HepG2 (cell line): ENCODE measurements around the gene GNAT2. TPM values are rescaled to one million over a fixed set of nuclear protein-coding genes. Genes with fewer than 3 reads are reported as not detected.

Source experiments
- ATAC-seq: fragments of 200-7000 bp; cut with Tn5 transposase; 3 replicates; pipeline ENCODE4 v1.9.1; 2020; ENCODE audit warnings: mild to moderate bottlenecking, moderate library complexity
- BruUV-seq: library from RNA; stranded (reverse); fragments of 400-500 nt; replicated peaks from 2 replicates; lab custom pipeline; 2021; lab: Mats Ljungman, UMichigan
- CTCF ChIA-PET: fragments of 300-600 bp; formaldehyde crosslinking; extraction: SDS; loops from one replicate; lab custom pipeline; 2021; ENCODE audit warnings: low total read pairs, inconsistent platforms, low intra/inter-chr PET ratio; lab: Yijun Ruan, JAX
- POLR2A ChIA-PET: fragments of 350-600 bp; sonication (Branson Sonifier 250); formaldehyde crosslinking; loops from one replicate; lab custom pipeline; 2020; ENCODE audit warnings: antibody characterized with exemption, inconsistent platforms; lab: Yijun Ruan, JAX
- DNase-seq: peaks from one replicate; pipeline ENCODE4 v3.0.0-alpha.2; 2015; ENCODE audit warnings: low spot score
- FAIRE-seq: peaks from 3 replicates; lab custom pipeline; 2011; peaks lifted over from hg19 to GRCh38; lab: Jason Lieb, UNC
- H2AFZ ChIP-seq: one replicate; pipeline ENCODE4 v1.6.1; 2011; ENCODE audit warnings: low read length, inconsistent platforms
- H3K27ac ChIP-seq: fragments of 300-600 bp; 3 replicates; pipeline ENCODE4 v1.8.0; 2011; ENCODE audit warnings: mixed run types, mild to moderate bottlenecking, mixed read lengths, low read length, inconsistent platforms; ENCODE audit not compliant: insufficient read depth; ENCODE audit errors: extremely low read length
- H3K27me3 ChIP-seq, 2 experiments: fragments of 200-600 bp in 1 of 2; 2 replicates in 1 of 2; 3 replicates in 1 of 2; pipeline versions ENCODE4 v1.6.0 to v1.8.0; 2011; ENCODE audit warnings: low read length in 2 of 2, mild to moderate bottlenecking in 2 of 2, moderate library complexity in 2 of 2, inconsistent platforms in 1 of 2; ENCODE audit not compliant: insufficient read depth in 2 of 2, control insufficient read depth in 1 of 2
- H3K36me3 ChIP-seq, 2 experiments: fragments of 200-600 bp in 1 of 2; replicated peaks in 1 of 2; 2 replicates in 1 of 2; 3 replicates in 1 of 2; pipeline versions ENCODE4 v1.5.1 to v1.8.0; 2011; ENCODE audit warnings: low read length in 2 of 2, inconsistent platforms in 1 of 2; ENCODE audit not compliant: insufficient read depth in 2 of 2, control insufficient read depth in 1 of 2
- H3K4me1 ChIP-seq: 2 replicates; pipeline ENCODE4 v1.5.1; 2012; ENCODE audit warnings: low read length, inconsistent platforms; ENCODE audit not compliant: insufficient read depth
- H3K4me2 ChIP-seq: 2 replicates; pipeline ENCODE4 v1.6.0; 2011; ENCODE audit warnings: low read depth, low read length, inconsistent platforms
- H3K4me3 ChIP-seq, 3 experiments: fragments of 200-600 bp in 1 of 3; sonication (generic), shearing (Covaris generic) in 1 of 3; replicated peaks in 1 of 3; 2 replicates each; pipeline ENCODE4 v1.5.1; 2011 to 2016; ENCODE audit warnings: low read length in 3 of 3, inconsistent platforms in 2 of 3, low read depth in 2 of 3, mild to moderate bottlenecking in 2 of 3, control low read depth in 1 of 3, mixed read lengths in 1 of 3; ENCODE audit not compliant: insufficient read depth in 1 of 3
- H3K79me2 ChIP-seq: one replicate; pipeline ENCODE4 v1.6.1; 2011; ENCODE audit warnings: low read length, inconsistent platforms; ENCODE audit not compliant: insufficient read depth
- H3K9ac ChIP-seq: 2 replicates; pipeline ENCODE4 v1.6.0; 2011; ENCODE audit warnings: mild to moderate bottlenecking, low read depth, low read length, inconsistent platforms; ENCODE audit not compliant: insufficient read depth
- H3K9me3 ChIP-seq: 2 replicates; pipeline ENCODE4 v1.5.1; 2012; ENCODE audit warnings: mild to moderate bottlenecking, low read length
- H4K20me1 ChIP-seq: 2 replicates; pipeline ENCODE4 v1.6.0; 2011; ENCODE audit warnings: inconsistent platforms, mild to moderate bottlenecking, low read length, moderate library complexity; ENCODE audit not compliant: insufficient read depth
- MBNL3 ChIP-seq: fragments of 250-450 bp; sonication (Bioruptor Pico); conservative IDR thresholded peaks from 2 replicates; pipeline ENCODE4 v1.8.0; 2022; ENCODE audit warnings: mild to moderate bottlenecking, inconsistent platforms
- MEF2D ChIP-seq: sonication (generic); formaldehyde crosslinking; IDR thresholded peaks from 2 replicates; pipeline ENCODE4 v1.5.1; 2020; ENCODE audit warnings: mild to moderate bottlenecking, missing genetic modification reagents
- MXD4 ChIP-seq: IDR thresholded peaks from 2 replicates; pipeline ENCODE4 v1.6.1; 2016; ENCODE audit warnings: mild to moderate bottlenecking, missing biosample characterization, missing genetic modification reagents
- ZNF326 ChIP-seq: sonication (generic); formaldehyde crosslinking; IDR thresholded peaks from 2 replicates; pipeline ENCODE4 v1.4.0; 2020; ENCODE audit warnings: missing genetic modification reagents, borderline replicate concordance
- ZNF510 ChIP-seq: sonication (generic); formaldehyde crosslinking; IDR thresholded peaks from 2 replicates; pipeline ENCODE4 v1.4.0; 2020; ENCODE audit warnings: low read depth, mild to moderate bottlenecking, missing genetic modification reagents
- ZNF589 ChIP-seq: sonication (generic); formaldehyde crosslinking; conservative IDR thresholded peaks from 2 replicates; pipeline ENCODE4 v1.8.0; 2022; ENCODE audit warnings: mild to moderate bottlenecking, moderate library complexity, missing genetic modification reagents
- ZNF720 ChIP-seq: sonication (generic); formaldehyde crosslinking; IDR thresholded peaks from 2 replicates; pipeline ENCODE4 v1.4.0; 2020; ENCODE audit warnings: missing genetic modification reagents
- WGBS: methylation state at CpG from one replicate; pipeline ENCODE4 v1.1.6; 2017; ENCODE audit warnings: low lambda C conversion rate; 5-methylcytosine and 5-hydroxymethylcytosine counted together
- in situ Hi-C: cut with HindIII; loops from 2 replicates; pipeline ENCODE4 v1.10.0; 2017; ENCODE audit warnings: low pct_unique_long_range_greater_than_20kb; ENCODE audit not compliant: extremely low pct_ligation_motif_present
- intact Hi-C: fragments of 100-400 bp; cut with micrococcal nuclease; formaldehyde crosslinking; loops from one replicate; pipeline ENCODE4 v1.10.0; 2022; ENCODE audit not compliant: unreplicated experiment
- polyA plus RNA-seq, 8 experiments: library from polyadenylated mRNA; depleted of rRNA in 3 of 8; stranded (reverse) in 7 of 8; unstranded in 1 of 8; fragments of >200 nt; fragmentation: Illumina TruSeq in 4 of 8; extraction: Trizol in 4 of 8; gene quantifications; 2 replicates each; pipeline versions ENCODE4 v1.2.1 to v1.2.3, GENCODE V29; 2011 to 2016; ENCODE audit warnings: low read depth in 4 of 8, missing spikeins in 1 of 8, mixed read lengths in 1 of 8; ENCODE audit not compliant: insufficient read depth in 1 of 8
- total RNA-seq, 5 experiments: library from RNA; depleted of rRNA; stranded (reverse); fragments of >200 nt; fragmentation: Illumina TruSeq; extraction: Trizol; gene quantifications; 2 replicates each; pipeline ENCODE4 v1.2.3, GENCODE V29; 2016; ENCODE audit warnings: low read depth in 1 of 5
- TF ChIP-seq, protein P1 (sequence below): IDR thresholded peaks from 2 replicates; pipeline ENCODE4 v1.6.1; 2018; ENCODE audit warnings: missing genetic modification reagents, mild to moderate bottlenecking, missing compliant biosample characterization
- TF ChIP-seq, protein P2 (sequence below): sonication (generic); formaldehyde crosslinking; IDR thresholded peaks from 2 replicates; pipeline ENCODE4 v1.4.0; 2020; ENCODE audit warnings: mild to moderate bottlenecking, missing genetic modification reagents
- TF ChIP-seq, protein P3 (sequence below): sonication (generic); formaldehyde crosslinking; conservative IDR thresholded peaks from 2 replicates; pipeline ENCODE4 v1.8.0; 2022; ENCODE audit warnings: missing genetic modification reagents
- TF ChIP-seq, protein P4 (sequence below): sonication (generic); formaldehyde crosslinking; IDR thresholded peaks from 2 replicates; pipeline ENCODE4 v1.4.0; 2020; ENCODE audit warnings: missing genetic modification reagents, borderline replicate concordance

The GNAT2 gene
- total and polyA plus RNA-seq, 2 of the 13 experiments (the other 11 are each of a cell fraction or from before 2014, with no cell fraction given) = 0.08 to 0.20 TPM

DNA sequence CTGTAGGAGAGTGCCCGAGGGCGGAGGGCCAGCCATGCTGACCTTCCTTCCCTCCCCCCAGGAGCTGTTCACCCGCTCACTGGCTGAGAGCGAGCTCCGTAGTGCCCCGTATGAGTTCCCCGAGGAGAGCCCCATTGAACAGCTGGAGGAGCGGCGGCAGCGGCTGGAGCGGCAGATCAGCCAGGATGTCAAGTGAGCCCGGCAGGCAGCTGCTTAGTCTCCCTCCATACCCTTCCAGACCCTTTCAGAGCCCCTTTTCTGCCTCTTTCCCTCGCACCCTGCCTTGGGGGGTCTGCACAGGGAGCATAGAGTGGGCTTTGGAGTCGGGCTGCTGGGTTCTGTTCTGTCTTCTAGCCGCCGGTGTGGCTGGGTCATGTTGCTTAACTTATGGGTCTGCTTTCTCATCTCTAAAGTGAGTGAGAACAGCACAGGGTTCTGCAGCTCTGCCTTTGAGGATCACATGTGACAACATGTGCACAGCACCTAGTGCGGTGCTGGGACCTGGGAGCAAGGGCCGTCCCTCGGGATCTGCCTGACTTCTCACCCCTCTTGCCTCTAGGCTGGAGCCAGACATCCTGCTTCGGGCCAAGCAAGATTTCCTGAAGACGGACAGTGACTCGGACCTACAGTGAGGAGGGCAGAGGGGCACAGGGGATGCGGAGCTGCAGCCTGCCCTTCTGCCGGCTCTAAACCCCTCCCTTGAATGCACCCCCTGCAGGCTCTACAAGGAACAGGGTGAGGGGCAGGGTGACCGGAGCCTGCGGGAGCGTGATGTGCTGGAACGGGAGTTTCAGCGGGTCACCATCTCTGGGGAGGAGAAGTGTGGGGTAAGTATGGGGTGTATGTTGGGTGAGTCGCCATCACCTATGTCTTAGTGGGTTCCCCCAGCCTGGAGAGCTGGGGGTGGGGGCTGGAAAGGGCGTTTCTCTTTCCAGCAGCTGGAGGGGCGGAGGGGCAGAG, 6.5 kb upstream of the GNAT2 start:
- H3K4me2 ChIP-seq = no peak overlapping the region
- H3K9ac ChIP-seq = no peak overlapping the region
- POLR2A ChIA-PET = interaction anchor here (1.1 kb wide), 1 partner anchor 10 kb away, joined by 3 read pairs; no protein-coding TSS in a partner anchor
- H3K4me3 ChIP-seq = no peak overlapping the region
- FAIRE-seq (no peak), ATAC-seq (no peak), DNase-seq (no peak)
- H4K20me1 ChIP-seq = peaks cover 39% of the 10 kb centered on the region
- TF ChIP-seq ZNF589 (CRISPR knock-in tag) (no peak), ZNF720 (CRISPR knock-in tag) (no peak), ZNF510 (CRISPR knock-in tag) (no peak), ZNF326 (CRISPR knock-in tag) (no peak), MXD4 (CRISPR knock-in tag) (no peak), MEF2D (CRISPR knock-in tag) (no peak), MBNL3 (CRISPR knock-in tag) (no peak)
- TF ChIP-seq, protein P1, sequence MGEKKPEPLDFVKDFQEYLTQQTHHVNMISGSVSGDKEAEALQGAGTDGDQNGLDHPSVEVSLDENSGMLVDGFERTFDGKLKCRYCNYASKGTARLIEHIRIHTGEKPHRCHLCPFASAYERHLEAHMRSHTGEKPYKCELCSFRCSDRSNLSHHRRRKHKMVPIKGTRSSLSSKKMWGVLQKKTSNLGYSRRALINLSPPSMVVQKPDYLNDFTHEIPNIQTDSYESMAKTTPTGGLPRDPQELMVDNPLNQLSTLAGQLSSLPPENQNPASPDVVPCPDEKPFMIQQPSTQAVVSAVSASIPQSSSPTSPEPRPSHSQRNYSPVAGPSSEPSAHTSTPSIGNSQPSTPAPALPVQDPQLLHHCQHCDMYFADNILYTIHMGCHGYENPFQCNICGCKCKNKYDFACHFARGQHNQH (CRISPR knock-in tag) = no peak
- TF ChIP-seq, protein P2, sequence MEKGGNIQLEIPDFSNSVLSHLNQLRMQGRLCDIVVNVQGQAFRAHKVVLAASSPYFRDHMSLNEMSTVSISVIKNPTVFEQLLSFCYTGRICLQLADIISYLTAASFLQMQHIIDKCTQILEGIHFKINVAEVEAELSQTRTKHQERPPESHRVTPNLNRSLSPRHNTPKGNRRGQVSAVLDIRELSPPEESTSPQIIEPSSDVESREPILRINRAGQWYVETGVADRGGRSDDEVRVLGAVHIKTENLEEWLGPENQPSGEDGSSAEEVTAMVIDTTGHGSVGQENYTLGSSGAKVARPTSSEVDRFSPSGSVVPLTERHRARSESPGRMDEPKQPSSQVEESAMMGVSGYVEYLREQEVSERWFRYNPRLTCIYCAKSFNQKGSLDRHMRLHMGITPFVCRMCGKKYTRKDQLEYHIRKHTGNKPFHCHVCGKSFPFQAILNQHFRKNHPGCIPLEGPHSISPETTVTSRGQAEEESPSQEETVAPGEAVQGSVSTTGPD (CRISPR knock-in tag) = no peak
- TF ChIP-seq, protein P3, sequence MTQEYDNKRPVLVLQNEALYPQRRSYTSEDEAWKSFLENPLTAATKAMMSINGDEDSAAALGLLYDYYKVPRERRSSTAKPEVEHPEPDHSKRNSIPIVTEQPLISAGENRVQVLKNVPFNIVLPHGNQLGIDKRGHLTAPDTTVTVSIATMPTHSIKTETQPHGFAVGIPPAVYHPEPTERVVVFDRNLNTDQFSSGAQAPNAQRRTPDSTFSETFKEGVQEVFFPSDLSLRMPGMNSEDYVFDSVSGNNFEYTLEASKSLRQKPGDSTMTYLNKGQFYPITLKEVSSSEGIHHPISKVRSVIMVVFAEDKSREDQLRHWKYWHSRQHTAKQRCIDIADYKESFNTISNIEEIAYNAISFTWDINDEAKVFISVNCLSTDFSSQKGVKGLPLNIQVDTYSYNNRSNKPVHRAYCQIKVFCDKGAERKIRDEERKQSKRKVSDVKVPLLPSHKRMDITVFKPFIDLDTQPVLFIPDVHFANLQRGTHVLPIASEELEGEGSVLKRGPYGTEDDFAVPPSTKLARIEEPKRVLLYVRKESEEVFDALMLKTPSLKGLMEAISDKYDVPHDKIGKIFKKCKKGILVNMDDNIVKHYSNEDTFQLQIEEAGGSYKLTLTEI (CRISPR knock-in tag) = no peak
- TF ChIP-seq, protein P4, sequence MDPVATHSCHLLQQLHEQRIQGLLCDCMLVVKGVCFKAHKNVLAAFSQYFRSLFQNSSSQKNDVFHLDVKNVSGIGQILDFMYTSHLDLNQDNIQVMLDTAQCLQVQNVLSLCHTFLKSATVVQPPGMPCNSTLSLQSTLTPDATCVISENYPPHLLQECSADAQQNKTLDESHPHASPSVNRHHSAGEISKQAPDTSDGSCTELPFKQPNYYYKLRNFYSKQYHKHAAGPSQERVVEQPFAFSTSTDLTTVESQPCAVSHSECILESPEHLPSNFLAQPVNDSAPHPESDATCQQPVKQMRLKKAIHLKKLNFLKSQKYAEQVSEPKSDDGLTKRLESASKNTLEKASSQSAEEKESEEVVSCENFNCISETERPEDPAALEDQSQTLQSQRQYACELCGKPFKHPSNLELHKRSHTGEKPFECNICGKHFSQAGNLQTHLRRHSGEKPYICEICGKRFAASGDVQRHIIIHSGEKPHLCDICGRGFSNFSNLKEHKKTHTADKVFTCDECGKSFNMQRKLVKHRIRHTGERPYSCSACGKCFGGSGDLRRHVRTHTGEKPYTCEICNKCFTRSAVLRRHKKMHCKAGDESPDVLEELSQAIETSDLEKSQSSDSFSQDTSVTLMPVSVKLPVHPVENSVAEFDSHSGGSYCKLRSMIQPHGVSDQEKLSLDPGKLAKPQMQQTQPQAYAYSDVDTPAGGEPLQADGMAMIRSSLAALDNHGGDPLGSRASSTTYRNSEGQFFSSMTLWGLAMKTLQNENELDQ (CRISPR knock-in tag) = no peak
- H2AFZ ChIP-seq = no peak overlapping the region
- H3K4me1 ChIP-seq = peaks cover 25% of the 10 kb centered on the region
- intact Hi-C loops (no loop called here), in situ Hi-C loops (no loop called here)
- H3K79me2 ChIP-seq = peaks cover 41% of the 10 kb centered on the region
- H3K9me3 ChIP-seq = no peaks in the 10 kb centered on the region
- no peaks in the 10 kb centered on the region for H3K27me3 ChIP-seq
- H3K27ac ChIP-seq = no peak overlapping the region
- WGBS = over 99% methylated on average over 31 of the region's 32 CpGs
- CTCF ChIA-PET = no interaction called here
- BruUV-seq = no TSS peak
- H3K36me3 ChIP-seq = peaks cover 40 to 59% of the 10 kb centered on the region in 2 experiments
